Osteoblast (primary cell): Measurements from ENCODE around the gene KIAA1217. TPM values are rescaled to one million over a fixed set of nuclear protein-coding genes. Genes with fewer than 3 reads are reported as not detected.

Source experiments
- DNase-seq: peaks from one replicate; pipeline ENCODE4 v3.0.0; 2011; ENCODE audit warnings: low spot score, mixed read lengths; ENCODE audit not compliant: insufficient read length; ENCODE audit errors: missing footprints
- H2AFZ ChIP-seq: 2 replicates; pipeline ENCODE4 v1.6.0; 2011; ENCODE audit warnings: mild to moderate bottlenecking, low read length
- H3K27ac ChIP-seq: 2 replicates; pipeline ENCODE4 v1.5.1; 2011; ENCODE audit warnings: mild to moderate bottlenecking, low read depth, low read length, moderate library complexity
- H3K27me3 ChIP-seq: 2 replicates; pipeline ENCODE4 v1.6.0; 2012; ENCODE audit warnings: mild to moderate bottlenecking, control low read depth, inconsistent platforms, low read length, moderate library complexity; ENCODE audit not compliant: insufficient read depth
- H3K36me3 ChIP-seq: 2 replicates; pipeline ENCODE4 v1.5.1; 2011; ENCODE audit warnings: mild to moderate bottlenecking, low read length, control low read depth, moderate library complexity; ENCODE audit not compliant: insufficient read depth
- H3K4me1 ChIP-seq: 2 replicates; pipeline ENCODE4 v1.5.1; 2011; ENCODE audit warnings: mild to moderate bottlenecking, low read length, control low read depth, moderate library complexity; ENCODE audit not compliant: insufficient read depth
- H3K4me2 ChIP-seq: 2 replicates; pipeline ENCODE4 v1.6.0; 2011; ENCODE audit warnings: mild to moderate bottlenecking, low read length; ENCODE audit not compliant: insufficient read depth
- H3K4me3 ChIP-seq: fragments of 200-600 bp; sonication (generic); 3 replicates; pipeline ENCODE4 v1.5.1; 2012; ENCODE audit warnings: mild to moderate bottlenecking, low read length, inconsistent platforms; ENCODE audit not compliant: insufficient read depth
- H3K79me2 ChIP-seq: 2 replicates; pipeline ENCODE4 v1.6.0; 2012; ENCODE audit warnings: mild to moderate bottlenecking, low read length, control low read depth, inconsistent platforms; ENCODE audit not compliant: insufficient read depth
- H3K9me3 ChIP-seq: 2 replicates; pipeline ENCODE4 v1.5.1; 2011; ENCODE audit warnings: low read depth, low read length, control low read depth
- H4K20me1 ChIP-seq: 2 replicates; pipeline ENCODE4 v1.6.0; 2012; ENCODE audit warnings: mild to moderate bottlenecking, low read length, control low read depth; ENCODE audit not compliant: insufficient read depth
- CTCF ChIP-seq: IDR thresholded peaks from 2 replicates; pipeline ENCODE4 v1.5.1; 2011; ENCODE audit warnings: mild to moderate bottlenecking, low read depth, low read length, moderate library complexity; ENCODE audit errors: extremely low read depth
- total RNA-seq: library from RNA; depleted of rRNA; stranded (reverse); fragments of >200 nt; gene quantifications from 2 replicates; pipeline ENCODE4 v1.2.3, GENCODE V29; 2012

Gene KIAA1217
- total RNA-seq, 1 donor, result 51.0 TPM

DNA sequence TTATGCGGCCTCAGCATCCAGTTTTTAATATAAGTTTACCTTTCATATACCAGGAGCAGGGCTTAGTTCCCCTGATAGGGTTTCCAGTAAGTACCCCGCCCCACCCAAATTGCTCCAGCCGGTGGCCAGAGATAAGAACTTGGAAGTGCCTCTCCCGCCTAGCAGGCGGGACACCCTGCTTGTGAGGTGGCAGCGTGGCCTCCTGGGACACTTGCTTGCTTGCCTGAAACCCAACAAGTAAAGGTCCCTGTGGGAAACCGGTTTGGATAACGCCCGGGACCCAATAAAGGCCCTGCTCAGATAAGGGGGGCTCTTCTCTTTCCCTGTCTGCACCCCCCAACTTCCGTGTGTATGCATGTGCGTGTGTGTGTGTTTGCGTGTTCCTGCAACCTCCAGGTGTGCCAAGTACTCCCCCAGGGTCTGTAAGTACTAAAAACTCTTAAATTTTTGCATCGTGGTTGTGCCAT is 360.4 kb downstream of the KIAA1217 start:
- H3K4me3 ChIP-seq, result no peak overlapping the region
- H3K9me3 ChIP-seq, result no peaks in the 10 kb centered on the region
- H3K79me2 ChIP-seq, result no peaks in the 10 kb centered on the region
- no peak overlapping the region for H2AFZ ChIP-seq
- H3K4me1 ChIP-seq, result no peaks in the 10 kb centered on the region
- H4K20me1 ChIP-seq, result no peaks in the 10 kb centered on the region
- H3K36me3 ChIP-seq, result no peaks in the 10 kb centered on the region
- no peak overlapping the region for H3K4me2 ChIP-seq
- no peak for TF ChIP-seq CTCF
- no peak for DNase-seq
- no peaks in the 10 kb centered on the region for H3K27me3 ChIP-seq
- H3K27ac ChIP-seq, result no peak overlapping the region

- no peaks in the 10 kb centered on the region for H3K36me3 ChIP-seq
- H3K27me3 ChIP-seq, result no peaks in the 10 kb centered on the region
- no peaks in the 10 kb centered on the region for H3K9me3 ChIP-seq
- H3K79me2 ChIP-seq, result no peaks in the 10 kb centered on the region
- no peak overlapping the region for H3K27ac ChIP-seq
- no peak overlapping the region for H3K4me3 ChIP-seq
- DNase-seq, result no peak
- H4K20me1 ChIP-seq, result no peaks in the 10 kb centered on the region
- H2AFZ ChIP-seq, result no peak overlapping the region
- no peak overlapping the region for H3K4me2 ChIP-seq
- no peak for TF ChIP-seq CTCF
- H3K4me1 ChIP-seq, result no peaks in the 10 kb centered on the region
Observed at GRCh38 chr10:24569828-24570657, 361.1 kb downstream of the KIAA1217 start.

- H3K4me3 ChIP-seq, result no peak overlapping the region
- H3K9me3 ChIP-seq, result no peaks in the 10 kb centered on the region
- H3K27ac ChIP-seq, result no peak overlapping the region
- TF ChIP-seq CTCF, result no peak
- no peaks in the 10 kb centered on the region for H3K27me3 ChIP-seq
- H3K79me2 ChIP-seq, result no peaks in the 10 kb centered on the region
- no peaks in the 10 kb centered on the region for H3K4me1 ChIP-seq
- H2AFZ ChIP-seq, result no peak overlapping the region
- H4K20me1 ChIP-seq, result no peaks in the 10 kb centered on the region
- no peak for DNase-seq
- no peak overlapping the region for H3K4me2 ChIP-seq
- H3K36me3 ChIP-seq, result no peaks in the 10 kb centered on the region
Observed at GRCh38 chr10:24570658-24571426, 361.9 kb downstream of the KIAA1217 start.
